ENCODE measurements around the gene PARD6B.
A peak's percentile ranks its signal among the peaks of the same experiment; 100 is the strongest.

GRCh38 chr20:50730765-50731054 lies 670 bp upstream of the PARD6B start:
- TF ChIP-seq CTCF (IDR thresholded peaks at IDR 0.05; ENCODE audit: poor library complexity, severe bottlenecking), result no peak
- no peak for TF ChIP-seq REST (IDR thresholded peaks at IDR 0.05; ENCODE audit: borderline replicate concordance)
- peak; percentile 60 for TF ChIP-seq POLR2AphosphoS5 (IDR thresholded peaks at IDR 0.05)
- TF ChIP-seq EZH2 (IDR thresholded peaks at IDR 0.05; ENCODE audit: borderline replicate concordance, insufficient read depth, low read length, poor library complexity, severe bottlenecking), result no peak
- no peak for TF ChIP-seq RAD21 (conservative IDR thresholded peaks at IDR 0.05)
- TF ChIP-seq EP300 (conservative IDR thresholded peaks at IDR 0.05; ENCODE audit: poor library complexity, severe bottlenecking), result no peak
- TF ChIP-seq MXI1 (conservative IDR thresholded peaks at IDR 0.05; ENCODE audit: poor library complexity, severe bottlenecking), result peak; percentile 88
- no peak for TF ChIP-seq TAF1 (IDR thresholded peaks at IDR 0.05; ENCODE audit: low read depth)
- no peak for TF ChIP-seq SMC3 (conservative IDR thresholded peaks at IDR 0.05; ENCODE audit: poor library complexity)

All from neural cell (in vitro differentiated cells).